Measurements from ENCODE around the gene RPL15. TPM values are rescaled to one million over a fixed set of nuclear protein-coding genes. Genes with fewer than 3 reads are reported as not detected.

RPL15 gene
- total and polyA plus RNA-seq, 2 donors (not counting 1 experiment from before 2014, with no cell fraction given), result 2,177 to 5,195 TPM

- WGBS (ENCODE audit: insufficient coverage), result 40% methylated on average over 6 of the region's 8 CpGs
- POLR2A ChIA-PET, result interaction anchor here (0.7 kb wide), 2 partner anchors 9 to 20 kb away, joined by 3 read pairs; no protein-coding TSS in a partner anchor
- H3K27ac Mint-ChIP-seq, result no peak overlapping the region
Observed at GRCh38 chr3:23928524-23928923, 11.6 kb downstream of the RPL15 start.

GRCh38 chr3:23931597-23931996, 14.7 kb downstream of the RPL15 start:
- 50% methylated on average over 1 of the region's 3 CpGs for WGBS (ENCODE audit: insufficient coverage)
- ATAC-seq (ENCODE audit: low read depth) (no peak), DNase-seq (no peak)
- Histone ChIP-seq H3K4me2 (replicated peaks; ENCODE audit: low read depth, low read length, poor library complexity, severe bottlenecking) (no peak overlapping the region), H3K79me2 (ENCODE audit: control insufficient read depth, insufficient read depth, low read length) (no peaks in the 10 kb centered on the region), H3K4me3 (ENCODE audit: control extremely low read depth in 1 of 5, extremely low read depth in 1 of 5, insufficient read depth in 1 of 5, low read depth in 2 of 5, low read length in 4 of 5) (no peak overlapping the region), H2AFZ (ENCODE audit: insufficient read depth, low read depth, low read length, poor library complexity, severe bottlenecking) (no peak overlapping the region), H4K20me1 (ENCODE audit: control insufficient read depth, insufficient read depth, low read length, poor library complexity, severe bottlenecking) (no peaks in the 10 kb centered on the region), H3K4me1 (ENCODE audit: control insufficient read depth in 2 of 2, insufficient read depth in 2 of 2, low read length in 2 of 2) (peaks cover 0 to 3% of the 10 kb centered on the region in 2 donors), H3K27ac (ENCODE audit: low read length in 2 of 2) (no peak overlapping the region), H3K9me3 (ENCODE audit: control extremely low read depth in 1 of 3, control insufficient read depth in 2 of 3, insufficient read depth in 1 of 3, low read length in 2 of 3) (no peaks in the 10 kb centered on the region), H3K36me3 (replicated peaks in 1 of 2; ENCODE audit: control extremely low read depth in 1 of 2, control insufficient read depth in 1 of 2, extremely low read depth in 1 of 2, insufficient read depth in 2 of 2, low read length in 1 of 2) (no peaks in the 10 kb centered on the region), H3K9ac (ENCODE audit: low read length) (no peak overlapping the region), H3K27me3 (replicated peaks in 1 of 4; ENCODE audit: control extremely low read depth in 1 of 4, control insufficient read depth in 3 of 4, insufficient read depth in 4 of 4, low read length in 3 of 4) (no peaks in the 10 kb centered on the region)
- Mint-ChIP-seq H3K9me3 (ENCODE audit: insufficient read depth) (no peaks in the 10 kb centered on the region), H3K4me1 (peaks cover 1% of the 10 kb centered on the region), H3K4me3 (no peak overlapping the region), H3K27me3 (no peaks in the 10 kb centered on the region), H3K27ac (no peak overlapping the region)
- ChIA-PET POLR2A (no interaction called here), CTCF (no interaction called here)
- TF ChIP-seq EZH2 (IDR thresholded peaks at IDR 0.05; ENCODE audit: borderline replicate concordance, insufficient read depth, low read depth, low read length, poor library complexity, severe bottlenecking) (no peak), CTCF (IDR thresholded peaks at IDR 0.05) (no peak)
- intact Hi-C loops (cut with micrococcal nuclease), result no loop called here

More at GRCh38 chr3:23928524-23928923, 11.6 kb downstream of the RPL15 start:
- Mint-ChIP-seq H3K4me1 (peaks cover 3% of the 10 kb centered on the region), H3K9me3 (ENCODE audit: insufficient read depth) (no peaks in the 10 kb centered on the region), H3K27me3 (no peaks in the 10 kb centered on the region), H3K4me3 (no peak overlapping the region)
- no peak for DNase-seq
- no peak overlapping the region for H3K9ac ChIP-seq (ENCODE audit: low read length)
- H2AFZ ChIP-seq (ENCODE audit: insufficient read depth, low read depth, low read length, poor library complexity, severe bottlenecking), result no peak overlapping the region
- intact Hi-C loops (cut with micrococcal nuclease), result no loop called here
- peaks cover 0 to 6% of the 10 kb centered on the region in 2 experiments for H3K36me3 ChIP-seq (replicated peaks in 1 of 2; ENCODE audit: control extremely low read depth in 1 of 2, control insufficient read depth in 1 of 2, extremely low read depth in 1 of 2, insufficient read depth in 2 of 2, low read length in 1 of 2)
- peaks cover 3 to 6% of the 10 kb centered on the region in 2 donors for H3K4me1 ChIP-seq (ENCODE audit: control insufficient read depth in 2 of 2, insufficient read depth in 2 of 2, low read length in 2 of 2)
- CTCF ChIA-PET, result interaction anchor here (0.6 kb wide), 1 partner anchor 99 kb away, joined by 3 read pairs; no protein-coding TSS in a partner anchor
- H4K20me1 ChIP-seq (ENCODE audit: control insufficient read depth, insufficient read depth, low read length, poor library complexity, severe bottlenecking), result no peaks in the 10 kb centered on the region
- no peaks in the 10 kb centered on the region for H3K9me3 ChIP-seq (ENCODE audit: control extremely low read depth in 1 of 3, control insufficient read depth in 2 of 3, insufficient read depth in 1 of 3, low read length in 2 of 3)
- TF ChIP-seq EZH2 (IDR thresholded peaks at IDR 0.05; ENCODE audit: borderline replicate concordance, insufficient read depth, low read depth, low read length, poor library complexity, severe bottlenecking), result no peak
- no peak for TF ChIP-seq CTCF (IDR thresholded peaks at IDR 0.05)
- ATAC-seq (ENCODE audit: low read depth), result no peak
- H3K27me3 ChIP-seq (replicated peaks in 1 of 4; ENCODE audit: control extremely low read depth in 1 of 4, control insufficient read depth in 3 of 4, insufficient read depth in 4 of 4, low read length in 3 of 4), result no peaks in the 10 kb centered on the region
- no peak overlapping the region for H3K4me2 ChIP-seq (replicated peaks; ENCODE audit: low read depth, low read length, poor library complexity, severe bottlenecking)
- no peak overlapping the region for H3K4me3 ChIP-seq (ENCODE audit: control extremely low read depth in 1 of 5, extremely low read depth in 1 of 5, insufficient read depth in 1 of 5, low read depth in 2 of 5, low read length in 4 of 5)
- H3K79me2 ChIP-seq (ENCODE audit: control insufficient read depth, insufficient read depth, low read length), result no peaks in the 10 kb centered on the region
- no peak overlapping the region for H3K27ac ChIP-seq (ENCODE audit: low read length in 2 of 2)
